K562 (cell line): ENCODE results near the gene HSPA1L. TPM values are rescaled to one million over a fixed set of nuclear protein-coding genes. Genes with fewer than 3 reads are reported as not detected.

Experiments
- ATF2 ChIP-seq: sonication (generic); formaldehyde crosslinking; IDR thresholded peaks from 2 replicates; pipeline ENCODE4 v1.8.1; 2022; ENCODE audit warnings: missing genetic modification reagents
- ATF6 ChIP-seq: sonication (generic); formaldehyde crosslinking; IDR thresholded peaks from 2 replicates; pipeline ENCODE4 v1.4.0; 2020; ENCODE audit warnings: mild to moderate bottlenecking, missing genetic modification reagents
- CEBPZ ChIP-seq: fragments of 150-350 bp; IDR thresholded peaks from 2 replicates; pipeline ENCODE4 v1.6.1; 2014; ENCODE audit warnings: low read depth, mild to moderate bottlenecking, low read length, borderline replicate concordance
- CREB1 ChIP-seq, 2 experiments: sonication (generic) in 1 of 2; formaldehyde crosslinking in 1 of 2; IDR thresholded peaks; 2 replicates each; pipeline versions ENCODE4 v1.6.1 to v1.8.0; 2012 to 2022; ENCODE audit warnings: inconsistent platforms in 1 of 2, mild to moderate bottlenecking in 1 of 2, missing genetic modification reagents in 1 of 2, moderate library complexity in 1 of 2
- EP300 ChIP-seq: IDR thresholded peaks from 2 replicates; pipeline ENCODE4 v1.6.1; 2012; ENCODE audit warnings: low read length, improper control_type of control experiment
- GTF2F1 ChIP-seq: IDR thresholded peaks from 2 replicates; pipeline ENCODE4 v1.6.1; 2011; ENCODE audit warnings: low read depth, low read length, improper control_type of control experiment
- HNRNPL ChIP-seq: fragments of 200-400 bp; formaldehyde crosslinking; IDR thresholded peaks from 2 replicates; pipeline ENCODE4 v1.6.1; 2017; ENCODE audit warnings: low read depth, mild to moderate bottlenecking, low read length
- KAT8 ChIP-seq: fragments of 450-650 bp; IDR thresholded peaks from 2 replicates; pipeline ENCODE4 v1.6.1; 2016; ENCODE audit warnings: low read depth, mild to moderate bottlenecking
- MAZ ChIP-seq, 2 experiments: fragments of 450-650 bp in 1 of 2; sonication (generic) in 1 of 2; formaldehyde crosslinking; IDR thresholded peaks in 1 of 2; conservative IDR thresholded peaks in 1 of 2; 2 replicates each; pipeline versions ENCODE4 v1.4.0 to v1.5.0; 2020; ENCODE audit warnings: mild to moderate bottlenecking in 1 of 2, missing genetic modification reagents in 1 of 2
- NFIC ChIP-seq: fragments of 450-650 bp; IDR thresholded peaks from 2 replicates; pipeline ENCODE4 v1.6.1; 2017; ENCODE audit warnings: mild to moderate bottlenecking, inconsistent platforms
- RBM25 ChIP-seq: fragments of 200-400 bp; formaldehyde crosslinking; IDR thresholded peaks from 2 replicates; pipeline ENCODE4 v1.6.1; 2018; ENCODE audit warnings: low read length, low read depth, moderate library complexity; ENCODE audit not compliant: severe bottlenecking
- SUPT5H ChIP-seq: fragments of 450-650 bp; IDR thresholded peaks from 2 replicates; pipeline ENCODE4 v1.6.1; 2016
- TBP ChIP-seq: optimal IDR thresholded peaks from 2 replicates; pipeline ENCODE3; 2011; ENCODE audit warnings: low read depth, low read length, improper control_type of control experiment
- XRCC5 ChIP-seq: fragments of 200-400 bp; formaldehyde crosslinking; IDR thresholded peaks from 2 replicates; pipeline ENCODE4 v1.6.1; 2017; ENCODE audit warnings: low read depth, mild to moderate bottlenecking, low read length
- ZBTB7A ChIP-seq: IDR thresholded peaks from 2 replicates; pipeline ENCODE4 v1.6.1; 2011; ENCODE audit warnings: low read depth, mild to moderate bottlenecking, low read length, moderate library complexity, borderline replicate concordance; ENCODE audit not compliant: control insufficient read depth
- ZKSCAN3 ChIP-seq: fragments of 250-450 bp; sonication (Bioruptor Pico); IDR thresholded peaks from 2 replicates; pipeline ENCODE4 v1.4.0; 2020
- ZNF232 ChIP-seq: sonication (generic); formaldehyde crosslinking; IDR thresholded peaks from 2 replicates; pipeline ENCODE4 v1.8.0; 2022; ENCODE audit warnings: mild to moderate bottlenecking, missing genetic modification reagents
- polyA plus RNA-seq, 8 experiments: library from polyadenylated mRNA; depleted of rRNA in 4 of 8; stranded (reverse) in 5 of 8; unstranded in 3 of 8; fragments of >200 nt; fragmentation: Nextera tagmentation in 2 of 8; fragmentation: Illumina TruSeq in 1 of 8; extraction: Ambion mirVana in 2 of 8; extraction: Trizol in 1 of 8; gene quantifications; 2 replicates each; pipeline versions ENCODE4 v1.2.1 to v1.2.3, GENCODE V29; 2011 to 2014; ENCODE audit warnings: inconsistent platforms in 1 of 8, missing spikeins in 1 of 8
- total RNA-seq, 7 experiments: library from RNA; depleted of rRNA in 6 of 7; stranded (reverse); fragments of >200 nt in 6 of 7; fragmentation: Illumina TruSeq in 2 of 7; extraction: Trizol in 2 of 7; gene quantifications; 2 replicates each; pipeline versions ENCODE4 v1.2.1 to v1.2.3, GENCODE V29; 2011 to 2021; ENCODE audit warnings: low replicate concordance in 1 of 7
- TF ChIP-seq, protein P1 (sequence below): fragments of 250-450 bp; sonication (Bioruptor Pico); IDR thresholded peaks from 2 replicates; pipeline ENCODE4 v1.9.0; 2021; ENCODE audit warnings: mild to moderate bottlenecking, inconsistent platforms

HSPA1L gene
- total and polyA plus RNA-seq, 9 of the 15 experiments (the other 6 are each of a cell fraction or from before 2014, with no cell fraction given), result 0.14 to 2.1 (median 1.3) TPM

DNA sequence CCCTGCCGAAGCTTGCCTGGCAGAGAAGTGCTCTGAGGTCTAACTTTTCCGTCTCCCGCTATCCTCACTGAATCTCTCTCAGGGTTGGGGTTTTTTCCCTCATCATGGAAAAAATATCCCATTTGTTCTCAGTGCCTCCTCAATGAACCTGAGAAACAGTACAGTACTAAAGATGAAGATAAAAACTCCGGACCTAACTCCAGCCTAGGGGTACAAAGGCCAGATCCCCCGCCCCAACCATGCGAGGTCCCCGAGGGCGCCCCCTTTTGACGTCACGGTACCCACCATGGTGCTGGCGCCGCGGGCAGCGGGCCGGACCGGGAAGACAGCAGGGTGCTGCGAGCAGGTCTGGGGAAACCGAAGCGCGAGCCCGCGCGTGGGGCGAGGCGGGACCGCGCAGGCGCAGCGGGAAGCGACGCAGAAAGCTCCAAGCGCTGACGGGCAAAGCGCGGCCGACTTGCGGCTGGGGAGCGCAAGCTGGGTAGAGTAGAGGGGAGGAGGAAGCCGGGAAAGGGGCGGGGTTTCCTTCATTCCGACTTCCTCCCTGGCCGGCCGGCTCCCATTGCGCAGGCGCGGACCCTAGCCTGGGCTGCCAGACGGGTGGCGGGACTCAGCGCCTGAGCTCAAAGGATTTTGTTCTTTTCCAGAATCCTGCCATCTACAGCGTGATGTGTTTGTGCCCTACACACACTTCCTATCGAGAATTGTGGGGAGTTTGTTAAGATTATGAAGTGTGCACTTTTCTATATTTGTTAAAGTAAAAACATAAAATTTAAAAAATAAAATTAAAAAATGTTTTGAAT lies 8.4 kb downstream of the HSPA1L start, which contains the start of gene LSM2 (continued):
- TF ChIP-seq EP300 (peak; percentile 32; the same call in 1 of the 2 replicates), ATF6 (CRISPR knock-in tag) (peak; percentile 86; the same call in 1 of the 2 replicates), XRCC5 (peak; percentile 90; the same call in 1 of the 2 replicates), RBM25 (no peak), ATF2 (CRISPR knock-in tag) (no peak), TBP (peak; percentile 89), ZKSCAN3 (CRISPR knock-in tag) (no peak), CEBPZ (no peak), GTF2F1 (peak; percentile 84; the same call in 1 of the 2 replicates), KAT8 (no peak), HNRNPL (peak; percentile 98), ZBTB7A (peak; percentile 97), SUPT5H (peak; percentile 97), CREB1 (IDR thresholded peaks at IDR 0.05) (peak; percentile 96), CREB1 (CRISPR knock-in tag; IDR thresholded peaks at IDR 0.05) (peak; percentile 98), NFIC (peak; percentile 70), ZNF232 (CRISPR knock-in tag) (peak; percentile 82; the same call in 1 of the 2 replicates), MAZ (CRISPR knock-in tag; conservative IDR thresholded peaks at IDR 0.05 in 1 of 2, IDR thresholded peaks at IDR 0.05 in 1 of 2) (peak; percentile 98 to 99)
- TF ChIP-seq, protein P1, sequence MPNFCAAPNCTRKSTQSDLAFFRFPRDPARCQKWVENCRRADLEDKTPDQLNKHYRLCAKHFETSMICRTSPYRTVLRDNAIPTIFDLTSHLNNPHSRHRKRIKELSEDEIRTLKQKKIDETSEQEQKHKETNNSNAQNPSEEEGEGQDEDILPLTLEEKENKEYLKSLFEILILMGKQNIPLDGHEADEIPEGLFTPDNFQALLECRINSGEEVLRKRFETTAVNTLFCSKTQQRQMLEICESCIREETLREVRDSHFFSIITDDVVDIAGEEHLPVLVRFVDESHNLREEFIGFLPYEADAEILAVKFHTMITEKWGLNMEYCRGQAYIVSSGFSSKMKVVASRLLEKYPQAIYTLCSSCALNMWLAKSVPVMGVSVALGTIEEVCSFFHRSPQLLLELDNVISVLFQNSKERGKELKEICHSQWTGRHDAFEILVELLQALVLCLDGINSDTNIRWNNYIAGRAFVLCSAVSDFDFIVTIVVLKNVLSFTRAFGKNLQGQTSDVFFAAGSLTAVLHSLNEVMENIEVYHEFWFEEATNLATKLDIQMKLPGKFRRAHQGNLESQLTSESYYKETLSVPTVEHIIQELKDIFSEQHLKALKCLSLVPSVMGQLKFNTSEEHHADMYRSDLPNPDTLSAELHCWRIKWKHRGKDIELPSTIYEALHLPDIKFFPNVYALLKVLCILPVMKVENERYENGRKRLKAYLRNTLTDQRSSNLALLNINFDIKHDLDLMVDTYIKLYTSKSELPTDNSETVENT (CRISPR knock-in tag), result peak; percentile 86
